Omental fat pad (tissue), 4 donors: Measurements from ENCODE around the gene C3orf80. TPM values are rescaled to one million over a fixed set of nuclear protein-coding genes. Genes with fewer than 3 reads are reported as not detected.

ENCODE experiments used
- ATAC-seq: fragments of 150-250 bp; one replicate; pipeline ENCODE4 v1.9.1; 2016; ENCODE audit warnings: mild to moderate bottlenecking, moderate library complexity; ENCODE audit not compliant: low FRiP score
- DNase-seq: peaks from one replicate; pipeline ENCODE4 v3.0.0-alpha.2; 2019; ENCODE audit warnings: low spot score
- total RNA-seq, 4 donors: library from RNA; depleted of rRNA; stranded (reverse); fragments of >200 nt; gene quantifications; one replicate each; pipeline ENCODE4 v1.1.0, GENCODE V29; 2016
- TF ChIP-seq, protein P1 (sequence below), 3 donors: fragments of 450-650 bp; IDR thresholded peaks; one replicate each; pipeline ENCODE4 v1.5.1; 2016 to 2017; ENCODE audit warnings: antibody characterized with exemption in 3 of 3, mild to moderate bottlenecking in 3 of 3, moderate library complexity in 2 of 3

Gene C3orf80
- total RNA-seq, 4 donors from 2014 or later: 0.24 to 0.95 (median 0.33) TPM

GRCh38 chr3:160257606-160258005 is 32.4 kb downstream of the C3orf80 start:
- TF ChIP-seq, protein P1, sequence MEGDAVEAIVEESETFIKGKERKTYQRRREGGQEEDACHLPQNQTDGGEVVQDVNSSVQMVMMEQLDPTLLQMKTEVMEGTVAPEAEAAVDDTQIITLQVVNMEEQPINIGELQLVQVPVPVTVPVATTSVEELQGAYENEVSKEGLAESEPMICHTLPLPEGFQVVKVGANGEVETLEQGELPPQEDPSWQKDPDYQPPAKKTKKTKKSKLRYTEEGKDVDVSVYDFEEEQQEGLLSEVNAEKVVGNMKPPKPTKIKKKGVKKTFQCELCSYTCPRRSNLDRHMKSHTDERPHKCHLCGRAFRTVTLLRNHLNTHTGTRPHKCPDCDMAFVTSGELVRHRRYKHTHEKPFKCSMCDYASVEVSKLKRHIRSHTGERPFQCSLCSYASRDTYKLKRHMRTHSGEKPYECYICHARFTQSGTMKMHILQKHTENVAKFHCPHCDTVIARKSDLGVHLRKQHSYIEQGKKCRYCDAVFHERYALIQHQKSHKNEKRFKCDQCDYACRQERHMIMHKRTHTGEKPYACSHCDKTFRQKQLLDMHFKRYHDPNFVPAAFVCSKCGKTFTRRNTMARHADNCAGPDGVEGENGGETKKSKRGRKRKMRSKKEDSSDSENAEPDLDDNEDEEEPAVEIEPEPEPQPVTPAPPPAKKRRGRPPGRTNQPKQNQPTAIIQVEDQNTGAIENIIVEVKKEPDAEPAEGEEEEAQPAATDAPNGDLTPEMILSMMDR (IDR thresholded peaks at IDR 0.05): no peak
- ATAC-seq (no peak), DNase-seq (no peak)

- TF ChIP-seq, protein P1 (IDR thresholded peaks at IDR 0.05): no peak
- no peak for DNase-seq
- no peak for ATAC-seq
Observed at GRCh38 chr3:160259589-160259988, 34.4 kb downstream of the C3orf80 start.

DNA sequence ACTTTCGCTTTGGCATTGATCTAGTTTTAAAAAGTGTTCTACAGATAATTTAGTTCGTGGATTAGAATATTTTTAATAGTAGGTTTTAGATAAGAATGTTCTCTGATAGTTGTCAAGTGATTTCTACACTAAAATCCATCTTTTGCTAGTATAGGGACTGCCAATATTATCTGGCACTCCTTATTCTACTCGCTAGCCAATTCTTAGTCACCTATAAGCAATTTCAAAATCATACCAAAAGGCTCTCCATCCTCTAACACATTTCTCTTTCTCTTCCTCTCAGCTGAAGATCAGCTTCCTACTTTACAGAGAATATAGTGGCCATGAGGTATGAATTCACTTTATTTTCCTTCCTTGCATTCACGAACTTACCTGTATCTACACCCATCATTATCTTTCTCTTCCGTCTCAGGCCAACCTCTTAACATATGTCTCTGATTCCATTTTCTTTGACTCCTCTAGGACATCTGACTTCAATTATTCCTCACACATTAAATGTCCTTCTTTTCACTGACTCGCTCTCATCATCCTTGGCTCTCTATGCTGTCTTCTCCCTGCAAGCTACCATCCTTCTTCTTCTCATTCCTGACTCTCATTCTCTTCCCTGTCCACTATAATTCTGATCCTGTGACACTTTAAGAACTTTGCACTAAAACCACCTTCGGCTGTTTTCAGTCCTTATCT is 35.5 kb downstream of the C3orf80 start:
- ATAC-seq: peak; percentile 32

DNA sequence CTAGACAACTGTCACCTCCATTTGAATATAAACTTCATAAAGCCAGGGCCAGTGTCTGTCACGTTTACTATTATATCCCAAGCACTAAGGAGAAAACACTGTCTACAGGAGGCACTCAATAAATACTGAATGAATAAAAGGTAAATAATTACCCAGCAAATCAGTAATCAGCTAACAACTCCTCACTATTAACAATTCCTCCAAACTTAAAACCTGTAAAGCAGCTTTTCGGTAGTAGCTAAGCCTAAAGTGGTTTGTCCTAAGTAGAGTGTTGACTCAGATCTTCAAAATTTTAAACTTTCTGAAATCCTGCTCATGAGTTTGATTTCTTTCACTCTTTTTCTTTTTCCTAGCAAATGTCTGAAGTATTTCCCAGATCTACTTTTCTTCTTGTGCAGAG is 39.9 kb downstream of the C3orf80 start:
- no peak for ATAC-seq
- no peak for DNase-seq
- TF ChIP-seq, protein P1 (IDR thresholded peaks at IDR 0.05): no peak

More for the DNA sequence above, 35.5 kb downstream of the C3orf80 start:
- no peak for DNase-seq
- TF ChIP-seq, protein P1 (IDR thresholded peaks at IDR 0.05): no peak

Other genes with a start within 250 kb of the C3orf80 start
- 1 to 10 TPM in 3 of 4 donors, not detected in 1; 1.1 to 2.8 (median 2.4) TPM for gene IL12A, start 236.6 kb upstream of the C3orf80 start, total RNA-seq
- 10 to 100 TPM; 13.9 to 34.5 (median 19.9) TPM for gene IFT80, start 173.8 kb downstream of the C3orf80 start, total RNA-seq
- 10 to 100 TPM; 12.7 to 33.1 (median 16.7) TPM for gene SMC4, start 174.2 kb downstream of the C3orf80 start, total RNA-seq
- gene TRIM59, start 224.4 kb downstream of the C3orf80 start, total RNA-seq: 1 to 10 TPM in 3 of 4 donors, under 1 TPM in 1; 0.32 to 1.6 (median 1.4) TPM